ENCODE results near the gene HSPA5. TPM values are rescaled to one million over a fixed set of nuclear protein-coding genes. Genes with fewer than 3 reads are reported as not detected.
A peak's percentile ranks its signal among the peaks of the same experiment; 100 is the strongest.
"Not testable (repeated sequence)": the region's sequence is repeated elsewhere in the genome, so short reads cannot be mapped to it uniquely, and the experiment has no call there.

The HSPA5 gene
- total and polyA plus RNA-seq, 8 donors = 270 to 479 (median 334) TPM

DNA sequence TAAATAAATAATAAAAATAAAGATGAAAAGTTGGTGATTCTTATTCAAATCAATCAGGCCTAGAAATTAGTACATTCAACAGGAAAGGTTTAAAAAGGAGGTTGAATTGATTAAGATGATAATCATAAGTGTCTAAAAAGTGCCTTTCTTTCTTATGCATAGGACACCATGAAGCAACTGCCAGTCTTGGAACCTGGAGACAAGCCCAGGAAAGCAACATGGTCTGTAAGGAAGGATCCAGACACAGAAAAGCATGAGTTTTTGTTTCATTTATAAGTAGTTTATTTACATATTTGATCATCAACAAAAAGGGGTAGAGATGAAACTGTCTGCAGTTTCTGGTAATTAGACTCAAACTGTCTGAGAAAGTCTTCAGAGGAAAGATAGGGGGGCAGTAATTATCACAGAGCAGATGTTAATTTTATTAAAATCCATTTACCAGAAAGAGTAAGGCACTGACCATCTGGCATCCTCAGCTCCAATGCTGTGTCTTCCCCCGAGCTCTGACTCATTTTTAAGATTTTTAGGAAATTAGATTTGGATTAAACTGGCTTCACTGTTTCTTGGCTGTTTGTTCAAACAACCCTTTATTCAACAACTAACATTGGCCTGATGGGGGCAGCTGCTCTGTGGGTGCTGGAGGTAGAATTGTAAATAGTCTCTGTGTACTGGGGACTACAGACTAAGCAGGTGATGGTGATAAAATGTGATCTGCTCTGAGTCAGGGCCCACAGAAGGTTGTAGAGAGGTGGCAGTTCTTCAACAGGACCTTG lies 38.1 kb downstream of the HSPA5 start:
- Histone ChIP-seq H3K36me3 (peaks cover 0 to 38% of the 10 kb centered on the region in 2 donors), H3K9me3 (no peaks in the 10 kb centered on the region), H3K4me1 (peaks cover 0 to 21% of the 10 kb centered on the region in 2 donors), H3K4me3 (no peak overlapping the region), H3K27ac (no peak overlapping the region), H3K27me3 (no peaks in the 10 kb centered on the region)
- ATAC-seq = no peak
- intact Hi-C loops (cut with DNase I) = no loop called here
- DNase-seq = no peak
- TF ChIP-seq, protein P1, sequence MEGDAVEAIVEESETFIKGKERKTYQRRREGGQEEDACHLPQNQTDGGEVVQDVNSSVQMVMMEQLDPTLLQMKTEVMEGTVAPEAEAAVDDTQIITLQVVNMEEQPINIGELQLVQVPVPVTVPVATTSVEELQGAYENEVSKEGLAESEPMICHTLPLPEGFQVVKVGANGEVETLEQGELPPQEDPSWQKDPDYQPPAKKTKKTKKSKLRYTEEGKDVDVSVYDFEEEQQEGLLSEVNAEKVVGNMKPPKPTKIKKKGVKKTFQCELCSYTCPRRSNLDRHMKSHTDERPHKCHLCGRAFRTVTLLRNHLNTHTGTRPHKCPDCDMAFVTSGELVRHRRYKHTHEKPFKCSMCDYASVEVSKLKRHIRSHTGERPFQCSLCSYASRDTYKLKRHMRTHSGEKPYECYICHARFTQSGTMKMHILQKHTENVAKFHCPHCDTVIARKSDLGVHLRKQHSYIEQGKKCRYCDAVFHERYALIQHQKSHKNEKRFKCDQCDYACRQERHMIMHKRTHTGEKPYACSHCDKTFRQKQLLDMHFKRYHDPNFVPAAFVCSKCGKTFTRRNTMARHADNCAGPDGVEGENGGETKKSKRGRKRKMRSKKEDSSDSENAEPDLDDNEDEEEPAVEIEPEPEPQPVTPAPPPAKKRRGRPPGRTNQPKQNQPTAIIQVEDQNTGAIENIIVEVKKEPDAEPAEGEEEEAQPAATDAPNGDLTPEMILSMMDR (IDR thresholded peaks at IDR 0.05) = no peak

DNA sequence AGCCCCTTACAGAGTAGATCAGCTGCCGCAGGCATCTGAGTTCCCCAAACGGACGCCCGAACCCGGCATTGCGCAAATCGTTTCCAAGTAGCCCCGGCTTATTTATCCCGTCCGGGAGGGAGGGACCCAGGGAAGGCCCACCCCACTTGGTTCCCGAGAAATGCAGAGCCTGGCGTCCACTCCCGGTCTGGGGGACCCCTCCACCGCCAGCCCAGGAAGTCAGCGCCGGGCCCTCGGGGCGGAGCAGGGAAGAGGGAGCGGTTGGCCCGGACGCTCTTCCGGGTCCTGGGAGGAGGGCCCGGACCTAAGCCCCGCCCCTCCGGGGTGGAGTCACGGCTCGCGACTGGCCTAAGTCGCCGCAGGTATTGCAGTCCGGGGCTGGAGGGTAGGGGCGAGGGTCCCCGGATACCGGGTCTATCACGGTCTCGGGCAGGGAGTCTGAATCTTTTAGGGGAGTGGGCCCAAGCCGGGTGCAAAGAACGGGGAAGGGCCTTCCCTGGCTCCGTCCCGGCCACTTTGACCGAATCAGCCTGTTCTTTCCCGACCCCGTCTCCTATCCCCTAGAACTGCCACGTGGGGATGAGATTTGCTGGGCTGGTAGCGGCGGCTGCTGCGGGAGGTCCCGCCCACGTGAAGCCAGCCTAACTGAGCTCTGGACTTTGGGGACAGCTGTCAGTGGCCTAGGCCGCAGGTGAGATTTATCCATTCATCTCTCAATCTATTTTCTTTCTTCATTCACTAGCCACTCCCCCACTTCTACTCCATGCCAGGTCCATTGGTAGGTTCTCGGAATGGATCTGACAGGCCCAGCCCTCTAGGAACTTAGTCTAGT lies 40.7 kb downstream of the HSPA5 start, which contains the start of gene RABEPK:
Gene RABEPK (plus strand): TSS at position 327 of the 832 bp plus-strand sequence. CDS start 2,472 bp downstream, outside the sequence.
- H3K27ac ChIP-seq = peak within 1 kb of the TSS; percentile 91 to 97
- H3K4me3 ChIP-seq = peak within 1 kb of the TSS; percentile 64 to 76
- H3K9me3 ChIP-seq = no peaks in the 10 kb centered on the region
- TF ChIP-seq, protein P1 (IDR thresholded peaks at IDR 0.05) = no peak
- peaks cover 0 to 21% of the 10 kb centered on the region in 2 donors for H3K4me1 ChIP-seq
- peak; percentile 93 to 99 (median 96) for DNase-seq
- intact Hi-C loops (cut with DNase I) = no loop called here
- ATAC-seq = peak; percentile 99
- peaks cover 0 to 12% of the 10 kb centered on the region in 2 donors for H3K36me3 ChIP-seq
- H3K27me3 ChIP-seq = no peaks in the 10 kb centered on the region

DNA sequence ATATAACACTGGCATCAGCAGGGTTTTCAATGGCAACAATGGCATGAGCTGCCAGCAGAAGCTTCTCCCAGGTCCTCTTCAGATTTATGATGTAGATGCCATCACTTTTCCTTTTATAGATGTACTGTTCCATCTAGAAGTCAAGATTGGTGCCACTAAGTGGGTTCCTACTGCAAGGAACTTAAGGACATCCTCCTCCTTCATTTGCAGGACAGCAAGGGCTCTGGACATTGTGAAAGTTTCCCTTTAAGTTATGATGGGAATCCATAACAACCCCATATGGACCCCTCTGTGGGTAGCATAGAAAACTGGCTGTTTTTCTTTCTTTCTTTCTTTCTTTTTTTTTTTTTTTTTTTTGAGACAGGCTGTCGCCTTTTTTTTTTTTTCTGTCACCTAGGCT lies 45.6 kb downstream of the HSPA5 start:
- H3K36me3 ChIP-seq; DNase-seq; intact Hi-C loops (cut with DNase I): not testable (repeated sequence)

DNA sequence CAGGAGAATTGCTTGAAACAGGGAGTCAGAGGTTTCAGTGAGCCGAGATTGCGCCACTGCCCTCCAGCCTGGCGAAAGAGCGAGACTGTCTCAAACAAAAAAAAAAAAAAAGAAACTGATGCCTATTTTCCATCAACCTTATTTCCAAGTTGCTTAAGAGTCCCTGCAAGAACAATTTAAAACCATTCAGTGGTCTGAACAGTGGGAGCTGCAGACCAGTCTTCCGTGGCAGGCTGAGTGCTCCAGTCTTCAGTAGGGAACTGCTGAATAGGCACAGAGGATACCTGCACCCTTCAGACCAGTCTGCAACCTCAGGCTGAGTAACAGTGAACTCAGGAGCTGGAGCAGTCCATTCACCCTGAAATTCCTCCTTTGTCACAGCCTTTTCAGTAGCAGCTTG lies 46.7 kb downstream of the HSPA5 start:
- H3K27me3 ChIP-seq; ATAC-seq; H3K36me3 ChIP-seq; H3K4me3 ChIP-seq; intact Hi-C loops (cut with DNase I); H3K27ac ChIP-seq; H3K9me3 ChIP-seq; DNase-seq: not testable (repeated sequence)
- peaks cover 7 to 22% of the 10 kb centered on the region in 2 donors for H3K4me1 ChIP-seq

More for the DNA sequence above, 45.6 kb downstream of the HSPA5 start:
- not testable (repeated sequence) for H3K27me3 ChIP-seq, H3K4me3 ChIP-seq, ATAC-seq, H3K27ac ChIP-seq, H3K9me3 ChIP-seq
- peaks cover 4 to 20% of the 10 kb centered on the region in 2 donors for H3K4me1 ChIP-seq

DNA sequence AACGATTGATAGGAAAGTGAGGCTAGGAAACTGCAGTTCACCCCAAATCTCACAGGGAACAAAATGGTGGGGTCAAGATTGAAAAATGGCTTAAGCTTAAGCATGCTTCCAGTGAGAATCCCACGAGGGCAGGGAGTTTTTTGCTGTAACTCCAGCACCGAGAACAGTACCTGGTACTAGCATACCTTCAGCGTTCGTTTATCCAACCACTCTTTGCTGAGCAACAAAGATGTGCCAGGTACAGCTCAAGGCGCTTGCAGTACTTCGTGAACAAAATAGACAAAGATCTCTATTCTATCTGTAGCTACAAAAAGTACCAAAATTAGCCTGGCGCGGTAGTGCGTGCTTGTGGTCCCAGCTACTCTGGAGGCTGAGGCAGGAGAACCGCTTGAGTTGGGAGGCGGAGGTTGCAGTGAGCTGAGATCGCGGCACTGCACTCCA lies 50.8 kb downstream of the HSPA5 start:
- H3K27ac ChIP-seq = peak overlapping the region; percentile 89 to 91
- H3K4me3 ChIP-seq = peak overlapping the region; percentile 75 to 99
- H3K9me3 ChIP-seq = no peaks in the 10 kb centered on the region
- intact Hi-C loops (cut with DNase I) = no loop called here
- DNase-seq (peak in 1 of 4 donors; percentile 9), ATAC-seq (peak; percentile 2)
- TF ChIP-seq, protein P1 (IDR thresholded peaks at IDR 0.05) = no peak
- peaks cover 7 to 46% of the 10 kb centered on the region in 2 donors for H3K4me1 ChIP-seq
- H3K27me3 ChIP-seq = no peaks in the 10 kb centered on the region
- peaks cover 0 to 5% of the 10 kb centered on the region in 2 donors for H3K36me3 ChIP-seq

All from left lung (tissue), 10 donors.